ENCODE data around the gene NCF4. TPM values are rescaled to one million over a fixed set of nuclear protein-coding genes. Genes with fewer than 3 reads are reported as not detected.

Gene NCF4
- total and polyA plus RNA-seq, 7 donors, result 1.5 to 4.3 (median 2.6) TPM

- Histone ChIP-seq H3K27me3 (ENCODE audit: insufficient read depth in 3 of 3, low read length in 2 of 3) (peaks cover 2 to 12% (median 7%) of the 10 kb centered on the region in 3 donors), H3K27ac (no peak overlapping the region), H3K9me3 (no peaks in the 10 kb centered on the region), H3K36me3 (ENCODE audit: insufficient read depth in 1 of 2, low read depth in 1 of 2) (no peaks in the 10 kb centered on the region), H3K4me3 (no peak overlapping the region), H3K4me1 (no peaks in the 10 kb centered on the region)
- DNase-seq, result no peak
- 61 to 89% (median 73%) methylated on average over 1 of the region's 1 CpG for WGBS, 3 donors
- TF ChIP-seq, protein P1, sequence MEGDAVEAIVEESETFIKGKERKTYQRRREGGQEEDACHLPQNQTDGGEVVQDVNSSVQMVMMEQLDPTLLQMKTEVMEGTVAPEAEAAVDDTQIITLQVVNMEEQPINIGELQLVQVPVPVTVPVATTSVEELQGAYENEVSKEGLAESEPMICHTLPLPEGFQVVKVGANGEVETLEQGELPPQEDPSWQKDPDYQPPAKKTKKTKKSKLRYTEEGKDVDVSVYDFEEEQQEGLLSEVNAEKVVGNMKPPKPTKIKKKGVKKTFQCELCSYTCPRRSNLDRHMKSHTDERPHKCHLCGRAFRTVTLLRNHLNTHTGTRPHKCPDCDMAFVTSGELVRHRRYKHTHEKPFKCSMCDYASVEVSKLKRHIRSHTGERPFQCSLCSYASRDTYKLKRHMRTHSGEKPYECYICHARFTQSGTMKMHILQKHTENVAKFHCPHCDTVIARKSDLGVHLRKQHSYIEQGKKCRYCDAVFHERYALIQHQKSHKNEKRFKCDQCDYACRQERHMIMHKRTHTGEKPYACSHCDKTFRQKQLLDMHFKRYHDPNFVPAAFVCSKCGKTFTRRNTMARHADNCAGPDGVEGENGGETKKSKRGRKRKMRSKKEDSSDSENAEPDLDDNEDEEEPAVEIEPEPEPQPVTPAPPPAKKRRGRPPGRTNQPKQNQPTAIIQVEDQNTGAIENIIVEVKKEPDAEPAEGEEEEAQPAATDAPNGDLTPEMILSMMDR (IDR thresholded peaks at IDR 0.05), result no peak
- intact Hi-C loops (cut with DNase I), result no loop called here
- ATAC-seq, result no peak
Observed at GRCh38 chr22:36891646-36892045, 30.8 kb downstream of the NCF4 start.

- H3K27me3 ChIP-seq (ENCODE audit: insufficient read depth in 3 of 3, low read length in 2 of 3), result peaks cover 2 to 12% (median 7%) of the 10 kb centered on the region in 3 donors
- H3K4me1 ChIP-seq, result no peaks in the 10 kb centered on the region
- ATAC-seq (no peak), DNase-seq (no peak)
- H3K27ac ChIP-seq, result no peak overlapping the region
- 32 to 38% (median 32%) methylated on average over 2 of the region's 2 CpGs for WGBS, 3 donors
- TF ChIP-seq, protein P1 (IDR thresholded peaks at IDR 0.05), result no peak
- no peak overlapping the region for H3K4me3 ChIP-seq
- H3K9me3 ChIP-seq, result no peaks in the 10 kb centered on the region
- intact Hi-C loops (cut with DNase I), result no loop called here
- H3K36me3 ChIP-seq (ENCODE audit: insufficient read depth in 1 of 2, low read depth in 1 of 2), result no peaks in the 10 kb centered on the region
Observed at GRCh38 chr22:36892292-36892691, 31.5 kb downstream of the NCF4 start.

- TF ChIP-seq, protein P1 (IDR thresholded peaks at IDR 0.05), result no peak
- no peaks in the 10 kb centered on the region for H3K9me3 ChIP-seq
- 72 to 79% (median 76%) methylated on average over 3 of the region's 3 CpGs for whole genome bisulfite sequencing, 3 donors
- H3K27ac ChIP-seq, result no peak overlapping the region
- H3K27me3 ChIP-seq (ENCODE audit: insufficient read depth in 3 of 3, low read length in 2 of 3), result peaks cover 2 to 15% (median 7%) of the 10 kb centered on the region in 3 donors
- intact Hi-C loops (cut with DNase I), result no loop called here
- no peaks in the 10 kb centered on the region for H3K4me1 ChIP-seq
- H3K4me3 ChIP-seq, result no peak overlapping the region
- H3K36me3 ChIP-seq (ENCODE audit: insufficient read depth in 1 of 2, low read depth in 1 of 2), result no peaks in the 10 kb centered on the region
- no peak for ATAC-seq
- DNase-seq, result no peak
Observed at GRCh38 chr22:36893262-36893661, 32.5 kb downstream of the NCF4 start.

- no peaks in the 10 kb centered on the region for H3K36me3 ChIP-seq (ENCODE audit: insufficient read depth in 1 of 2, low read depth in 1 of 2)
- peaks cover 2 to 14% (median 12%) of the 10 kb centered on the region in 3 donors for H3K27me3 ChIP-seq (ENCODE audit: insufficient read depth in 3 of 3, low read length in 2 of 3)
- 78 to 97% (median 83%) methylated on average over 1 of the region's 1 CpG for WGBS, 3 donors
- no peak overlapping the region for H3K4me3 ChIP-seq
- DNase-seq (no peak), ATAC-seq (no peak)
- TF ChIP-seq, protein P1 (IDR thresholded peaks at IDR 0.05), result no peak
- H3K9me3 ChIP-seq, result no peaks in the 10 kb centered on the region
- H3K4me1 ChIP-seq, result no peaks in the 10 kb centered on the region
- H3K27ac ChIP-seq, result no peak overlapping the region
- intact Hi-C loops (cut with DNase I), result no loop called here
Observed at GRCh38 chr22:36894266-36894665, 33.5 kb downstream of the NCF4 start.

- H3K27me3 ChIP-seq (ENCODE audit: insufficient read depth in 3 of 3, low read length in 2 of 3), result peaks cover 2 to 25% (median 11%) of the 10 kb centered on the region in 3 donors
- no peaks in the 10 kb centered on the region for H3K36me3 ChIP-seq (ENCODE audit: insufficient read depth in 1 of 2, low read depth in 1 of 2)
- H3K4me3 ChIP-seq, result no peak overlapping the region
- H3K9me3 ChIP-seq, result no peaks in the 10 kb centered on the region
- ATAC-seq (no peak), DNase-seq (no peak)
- intact Hi-C loops (cut with DNase I), result no loop called here
- H3K27ac ChIP-seq, result no peak overlapping the region
- no peaks in the 10 kb centered on the region for H3K4me1 ChIP-seq
- TF ChIP-seq, protein P1 (IDR thresholded peaks at IDR 0.05), result no peak
- 33 to 60% (median 48%) methylated on average over 3 of the region's 3 CpGs for WGBS, 3 donors
Observed at GRCh38 chr22:36897611-36898010, 36.8 kb downstream of the NCF4 start.
